GM18517 (cell line): ENCODE results near the gene PLEKHO1.

ENCODE experiments used
- ATAC-seq: cut with Tn5 transposase; IDR thresholded peaks from one replicate; pipeline ENCODE4 v1.9.1; 2021; ENCODE audit warnings: mild to moderate bottlenecking, moderate library complexity; ENCODE audit not compliant: unreplicated experiment

PLEKHO1 gene

DNA sequence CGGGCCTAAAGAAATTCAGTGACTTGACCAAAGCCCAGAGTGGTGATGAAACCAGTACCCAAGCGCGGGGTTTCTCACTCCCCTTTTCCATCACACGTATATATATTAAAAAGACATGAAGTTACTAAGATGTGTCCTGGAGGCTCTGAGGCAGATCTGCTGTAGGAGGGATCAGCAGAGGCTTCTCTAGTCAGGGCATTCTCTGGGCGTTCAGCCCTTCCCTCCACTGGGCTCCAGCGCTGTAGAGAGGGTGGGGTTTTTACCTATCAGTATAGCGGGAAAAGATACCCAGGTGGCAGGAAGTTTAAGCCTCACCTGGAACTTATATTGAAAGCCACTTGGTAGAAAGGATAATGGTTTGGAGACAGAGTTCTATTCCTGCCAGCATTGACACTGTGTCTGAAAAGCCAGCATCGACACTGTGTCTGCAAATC, 862 bp upstream of the PLEKHO1 start:
- no peak for ATAC-seq

DNA sequence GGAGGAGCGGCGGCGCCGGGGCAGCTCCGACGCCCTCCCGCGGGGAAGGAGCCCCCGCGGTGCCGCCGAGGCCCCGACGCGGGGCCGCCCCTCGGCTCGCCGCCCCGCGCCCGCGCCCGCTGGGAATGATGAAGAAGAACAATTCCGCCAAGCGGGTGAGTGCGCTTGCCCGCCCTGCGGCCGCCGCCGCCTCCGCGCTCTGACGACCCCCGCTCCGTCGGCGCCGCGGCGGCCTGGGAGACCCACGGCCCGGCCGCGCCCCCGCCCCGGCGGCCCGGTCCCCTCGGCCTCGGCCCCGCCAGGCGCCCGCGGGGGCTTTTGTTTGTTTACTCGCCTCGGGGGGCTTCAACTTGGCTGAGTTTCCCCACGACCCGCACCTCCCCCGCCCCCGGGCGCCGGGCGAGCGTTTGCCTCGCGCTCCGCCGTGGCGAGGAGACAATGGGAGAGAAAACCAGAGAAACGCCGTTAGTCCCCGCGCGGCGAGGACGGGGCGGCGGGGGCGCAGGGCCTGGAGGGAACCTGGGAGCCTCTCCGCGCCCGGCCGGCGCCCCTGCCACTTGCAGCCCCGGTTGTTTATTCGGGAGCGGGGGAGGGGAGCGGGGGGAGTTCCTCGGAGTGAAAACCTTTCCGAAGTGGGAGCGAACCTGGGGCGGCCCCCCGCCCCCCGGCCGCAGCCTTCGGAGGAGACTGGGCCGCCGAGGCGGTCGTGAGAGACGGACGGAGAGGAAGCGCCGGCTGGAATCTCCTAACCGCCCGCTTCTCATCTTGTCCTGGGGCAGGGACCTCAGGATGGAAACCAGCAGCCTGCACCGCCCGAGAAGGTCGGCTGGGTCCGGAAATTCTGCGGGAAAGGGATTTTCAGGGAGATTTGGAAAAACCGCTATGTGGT, 661 bp downstream of the PLEKHO1 start:
- ATAC-seq, result no peak

DNA sequence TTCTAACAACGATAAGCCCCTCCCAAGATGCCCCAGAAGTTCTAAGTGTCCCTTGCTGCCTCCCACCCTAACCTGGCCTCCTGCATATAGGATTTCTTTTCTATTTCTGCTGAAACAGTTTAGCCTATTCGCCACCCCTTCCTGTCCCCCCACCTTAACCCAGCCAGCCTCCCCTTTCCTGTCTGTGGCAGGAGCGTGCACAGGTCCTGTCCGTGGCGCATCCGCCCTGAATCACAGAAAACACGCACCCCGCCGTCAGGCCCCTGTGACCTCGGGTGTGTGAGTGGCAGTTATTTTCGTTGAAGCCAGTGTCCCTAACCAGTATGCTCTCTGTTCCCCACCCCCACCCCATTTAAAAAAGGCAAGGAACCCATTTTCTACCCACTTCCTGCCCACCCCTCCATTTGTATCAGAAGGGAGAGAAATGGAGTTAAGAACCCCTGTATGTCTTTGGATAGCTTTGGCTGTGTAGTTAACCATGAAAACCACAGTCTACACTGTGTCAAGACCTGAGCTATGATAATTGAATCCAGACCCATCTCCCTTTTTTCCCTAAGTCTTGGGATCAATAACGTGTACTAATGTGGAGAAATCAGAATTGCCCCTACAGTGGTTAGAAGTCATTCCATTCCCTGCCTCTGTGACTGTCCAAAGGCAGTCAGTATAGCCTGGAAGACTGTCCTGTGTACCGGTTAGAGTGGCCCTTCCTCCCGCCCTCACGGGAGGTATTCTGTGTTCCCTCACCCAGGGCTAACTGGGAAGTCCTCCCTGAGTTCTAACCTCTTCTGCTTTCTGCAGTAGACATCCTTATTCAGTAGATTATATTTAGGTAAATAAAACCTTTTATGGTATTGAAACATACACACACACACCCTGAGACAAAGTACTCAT, 1.8 kb downstream of the PLEKHO1 start:
- no peak for ATAC-seq

DNA sequence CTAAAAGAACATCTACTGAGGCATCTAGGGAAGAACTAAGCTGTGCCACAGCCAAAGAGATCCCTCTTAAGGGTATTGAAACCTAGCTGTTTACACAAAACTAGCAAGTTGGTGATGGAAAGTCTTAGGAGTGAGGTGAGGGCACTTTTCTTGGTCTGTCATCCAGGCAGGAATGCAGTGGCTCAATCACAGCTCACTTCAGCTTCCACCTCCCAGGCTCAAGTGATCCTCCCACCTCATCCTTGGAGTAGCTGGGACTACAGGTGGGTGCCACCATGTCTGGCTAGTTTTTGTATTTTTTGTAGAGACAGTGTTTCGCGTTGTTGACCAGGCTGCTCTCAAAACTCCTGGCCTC, 2.4 kb downstream of the PLEKHO1 start:
- ATAC-seq, result no peak

DNA sequence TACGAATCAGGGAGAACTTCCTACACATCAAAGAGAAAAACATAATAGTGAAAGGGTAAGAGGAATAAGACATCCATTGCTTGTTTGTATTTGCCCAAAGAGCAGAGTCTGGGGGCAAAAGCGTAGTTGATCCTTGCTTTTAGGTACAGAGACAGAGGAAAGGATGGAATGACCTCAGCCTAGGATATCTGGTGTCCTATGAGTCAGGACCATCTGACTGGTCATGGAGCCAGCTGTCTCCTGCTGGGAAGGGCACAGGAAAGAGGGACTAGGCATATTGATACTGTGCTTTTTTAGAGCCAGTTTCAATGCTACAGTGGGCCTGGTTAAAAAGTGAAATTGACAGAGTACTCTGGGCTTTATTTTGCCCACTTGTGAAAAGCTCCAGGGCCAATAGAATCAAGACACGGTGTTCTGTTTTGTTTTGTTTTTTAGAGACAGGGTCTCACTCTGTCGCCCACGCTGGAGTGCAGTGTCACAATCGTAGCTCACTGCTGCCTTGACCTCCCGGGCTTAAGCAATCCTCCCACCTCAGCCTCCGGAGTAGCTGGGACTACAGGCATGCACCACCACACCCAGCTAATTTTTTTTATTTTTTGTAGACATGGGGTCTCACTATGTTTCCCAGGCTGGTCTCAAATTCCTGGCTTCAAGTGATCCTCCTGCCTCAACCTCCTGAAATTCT, 3.2 kb downstream of the PLEKHO1 start:
- no peak for ATAC-seq

DNA sequence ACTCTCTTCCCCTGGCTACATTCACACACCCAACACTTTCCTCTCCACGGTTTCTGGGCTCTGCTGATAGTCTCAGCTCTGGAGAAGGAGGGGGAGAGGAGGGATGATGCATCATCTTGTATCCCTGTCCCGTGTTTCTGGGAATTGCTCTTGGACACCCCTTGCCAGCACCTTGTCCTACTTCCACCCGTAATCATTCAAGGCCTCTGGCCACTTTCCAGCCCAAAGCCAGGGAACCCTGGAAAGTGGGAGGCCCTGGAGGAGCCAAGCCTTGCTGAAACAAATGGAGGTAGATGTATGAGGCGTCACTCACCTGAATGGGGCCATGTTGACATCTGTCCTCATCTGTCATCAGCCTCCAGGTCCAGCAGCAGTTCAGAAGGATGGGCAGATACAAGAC, 4.4 kb downstream of the PLEKHO1 start:
- no peak for ATAC-seq

DNA sequence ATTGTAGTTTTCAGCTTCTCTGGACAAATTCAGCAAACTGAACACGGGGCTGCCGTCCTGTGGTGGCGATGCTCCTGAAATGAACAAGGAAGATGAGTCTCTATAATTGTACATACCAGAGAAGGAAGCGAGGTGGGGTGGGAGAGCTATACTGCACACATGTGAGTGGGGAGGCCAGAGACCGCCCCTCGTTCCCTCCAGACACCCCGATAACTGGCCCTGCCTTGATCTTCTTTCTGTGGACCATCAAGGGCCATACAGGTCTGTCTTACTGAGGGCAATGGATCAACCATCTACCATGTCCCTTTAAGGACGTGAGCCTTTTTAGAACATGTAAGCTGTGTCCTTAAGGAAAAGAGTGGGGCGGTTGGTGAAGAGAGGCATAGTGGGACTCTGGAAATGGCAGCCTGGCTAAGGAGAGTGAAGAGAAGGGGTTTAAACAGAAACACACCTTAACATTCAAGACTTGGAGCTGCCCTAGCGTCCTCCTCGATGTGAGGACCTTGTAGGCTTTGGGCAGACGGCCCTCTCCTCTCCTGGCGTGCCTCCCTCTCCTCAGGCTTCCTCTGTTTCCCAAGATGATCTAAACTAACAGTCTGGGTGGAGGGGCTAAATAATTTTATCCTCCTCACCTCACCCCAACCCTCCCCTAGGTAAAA, 5.8 kb downstream of the PLEKHO1 start:
- no peak for ATAC-seq

DNA sequence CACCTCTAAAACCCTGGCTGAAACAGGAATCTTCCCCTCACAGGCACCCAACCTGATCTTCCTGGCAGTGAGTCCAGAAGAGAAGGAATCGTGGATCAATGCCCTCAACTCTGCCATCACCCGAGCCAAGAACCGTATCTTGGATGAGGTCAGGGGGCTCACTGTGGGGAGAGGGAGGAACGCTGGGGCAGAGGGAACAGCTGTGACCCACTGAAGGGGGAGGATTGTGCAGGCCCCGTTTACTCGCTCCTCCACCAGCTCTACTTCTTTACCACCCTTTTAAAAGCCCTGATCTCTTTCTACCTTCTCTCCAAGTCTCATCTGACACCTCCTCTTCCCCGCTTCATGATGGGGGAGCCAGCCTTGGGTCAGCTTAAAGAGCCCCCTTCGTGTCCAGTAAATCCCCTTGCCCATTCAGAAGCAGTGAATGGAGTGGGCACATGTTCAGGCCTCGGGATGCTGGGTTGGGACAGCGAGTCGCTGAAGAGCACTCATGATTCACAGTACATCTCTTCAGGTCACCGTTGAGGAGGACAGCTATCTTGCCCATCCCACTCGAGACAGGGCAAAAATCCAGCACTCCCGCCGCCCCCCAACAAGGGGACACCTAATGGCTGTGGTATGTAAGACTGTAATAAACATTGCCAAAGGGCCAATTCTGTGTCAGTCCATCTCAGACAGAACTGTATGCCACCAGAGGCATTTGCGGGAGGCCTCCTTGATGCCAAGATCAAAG, 7.3 kb downstream of the PLEKHO1 start:
- no peak for ATAC-seq

DNA sequence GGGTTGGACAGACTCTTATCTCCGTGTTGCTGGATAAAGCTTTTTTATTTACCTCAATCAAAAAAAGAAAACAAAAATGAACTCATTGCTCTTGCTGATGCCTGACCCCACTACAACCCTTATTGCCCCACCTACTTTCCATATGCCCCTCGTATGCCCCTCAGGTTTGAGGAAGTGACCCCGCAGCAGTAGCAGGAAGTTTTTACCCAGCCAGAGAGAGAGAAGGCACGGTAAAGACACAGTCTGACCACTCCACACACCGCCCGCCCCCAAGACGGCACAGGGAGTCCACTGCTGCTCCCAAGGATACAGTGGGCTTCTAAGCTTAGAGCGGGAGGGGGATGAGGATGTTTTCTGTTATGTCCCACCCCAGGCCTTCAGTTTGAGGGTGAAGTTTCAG, 9.8 kb downstream of the PLEKHO1 start:
- ATAC-seq, result no peak

DNA sequence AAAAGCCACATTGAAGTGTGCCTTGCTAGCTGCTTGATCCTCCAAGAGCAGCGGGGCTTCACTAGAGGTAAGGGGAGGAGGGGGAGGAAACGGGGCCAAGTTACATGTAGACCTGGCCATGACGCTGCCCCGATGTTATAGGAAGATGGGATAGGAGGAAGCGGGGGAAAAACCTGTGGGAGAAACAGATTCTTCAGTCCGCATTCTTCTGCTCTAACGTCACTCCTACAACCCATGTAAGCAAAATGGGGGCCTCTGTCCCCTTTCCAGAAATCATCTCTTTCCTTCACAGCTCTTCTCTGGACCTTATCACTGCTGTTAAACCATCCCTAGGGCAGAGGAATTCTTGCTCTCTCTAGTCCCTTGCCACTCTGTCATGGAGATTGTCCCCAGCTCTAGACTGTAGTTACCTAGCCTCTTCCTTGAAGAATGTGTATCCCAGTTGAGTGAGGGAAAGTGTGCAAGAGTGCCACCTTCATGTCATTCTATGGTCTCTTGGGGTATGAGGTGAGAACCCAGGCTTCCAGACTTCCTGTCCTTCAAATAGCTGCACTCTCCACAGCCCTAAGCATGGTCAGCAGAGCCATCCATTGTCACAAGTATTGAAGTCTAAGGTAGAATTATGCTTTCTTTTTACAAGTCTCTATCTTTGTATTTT, 11.4 kb downstream of the PLEKHO1 start:
- ATAC-seq, result no peak

DNA sequence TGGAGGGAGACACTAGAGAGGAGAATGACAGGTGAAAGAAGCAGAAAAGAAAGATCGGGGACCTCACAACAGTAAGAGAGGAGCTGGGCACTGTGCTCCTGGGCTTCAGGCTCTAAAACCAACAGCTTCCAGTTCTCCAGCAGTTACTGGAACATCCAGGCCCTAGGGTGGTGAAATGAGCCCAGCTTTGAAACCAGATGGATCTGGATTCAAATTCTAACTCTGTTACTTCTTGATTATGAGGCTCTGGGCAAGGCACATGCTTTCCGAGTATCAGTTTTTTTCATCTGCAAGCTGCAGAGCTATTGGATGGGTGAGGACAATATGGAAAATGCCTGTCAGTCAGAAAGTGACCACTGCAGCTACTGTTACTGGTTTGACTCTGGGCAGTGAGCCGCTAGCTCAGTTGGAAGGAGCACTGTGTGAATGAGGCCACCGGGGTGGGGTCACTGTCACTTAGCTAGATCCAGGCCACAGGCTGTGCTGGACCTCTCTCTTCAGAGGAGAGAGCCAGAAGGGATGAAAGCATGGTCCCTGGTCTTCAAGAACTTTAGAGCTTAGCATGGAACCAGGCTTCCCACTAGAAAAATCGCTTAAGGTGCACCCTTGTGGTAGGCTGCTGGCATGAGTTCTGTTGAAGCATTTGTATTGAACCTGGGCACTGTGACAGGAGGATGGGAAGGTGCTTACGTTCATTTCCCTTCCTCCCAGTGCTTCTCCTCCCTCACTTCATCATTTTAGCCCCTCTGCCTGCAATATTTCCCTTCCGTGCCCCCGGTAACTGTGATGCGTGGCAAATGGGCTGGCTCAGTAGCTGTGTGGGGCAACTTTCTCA, 12.2 kb downstream of the PLEKHO1 start:
- ATAC-seq, result no peak

DNA sequence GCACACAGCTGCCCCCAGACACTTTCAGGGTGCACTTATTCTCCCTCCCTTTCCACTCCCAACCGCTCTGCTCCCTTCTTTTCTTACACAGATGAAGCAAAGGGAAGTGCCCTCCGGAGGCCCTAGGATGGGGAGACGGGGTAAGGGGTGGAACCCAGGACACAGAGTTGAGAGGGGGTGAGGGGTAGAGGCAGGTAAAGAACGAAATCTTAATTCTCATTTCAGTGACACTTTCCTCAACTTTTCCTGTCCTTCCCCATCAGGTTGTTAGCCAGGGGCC, 12.8 kb downstream of the PLEKHO1 start:
- no peak for ATAC-seq

DNA sequence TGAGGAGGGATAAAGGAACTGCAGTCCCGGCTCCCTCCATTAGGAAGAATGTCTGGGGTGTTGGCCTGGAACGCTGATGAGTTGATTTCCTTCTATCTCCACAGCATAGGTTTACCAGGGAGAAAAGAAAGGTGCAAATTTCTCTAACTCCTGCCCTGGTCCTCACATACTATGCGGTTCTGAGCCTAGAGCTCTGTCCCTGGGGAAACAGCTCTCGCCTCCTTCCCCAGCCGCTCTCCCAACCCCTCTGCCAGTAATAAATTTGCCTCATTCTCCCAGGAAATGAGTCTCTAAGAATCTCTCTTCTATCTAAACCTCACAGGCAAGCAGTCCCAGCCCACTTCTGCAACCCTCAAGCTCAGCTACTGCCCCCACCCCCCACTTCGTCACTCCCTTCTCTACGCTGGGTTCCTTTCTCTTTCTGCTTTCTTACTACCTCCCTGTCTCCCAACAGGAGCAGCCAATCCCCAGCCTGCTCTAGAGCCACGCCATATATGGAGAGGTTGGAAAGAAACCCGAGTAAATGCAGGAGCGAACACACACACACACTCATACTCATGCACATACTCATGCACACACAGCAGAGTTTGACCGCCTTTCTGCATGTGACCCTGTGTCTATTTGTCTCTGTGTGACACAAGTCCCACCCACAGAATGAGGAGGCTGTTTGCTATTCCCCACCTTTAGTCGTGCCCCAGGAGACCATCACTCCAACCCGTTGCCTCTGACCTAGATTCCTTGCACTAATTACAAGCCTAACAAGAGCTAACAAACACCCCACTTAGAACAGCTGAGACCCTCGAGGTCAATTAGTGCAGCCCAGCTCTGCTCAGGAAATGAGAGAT, 13.4 kb downstream of the PLEKHO1 start:
- ATAC-seq, result no peak

DNA sequence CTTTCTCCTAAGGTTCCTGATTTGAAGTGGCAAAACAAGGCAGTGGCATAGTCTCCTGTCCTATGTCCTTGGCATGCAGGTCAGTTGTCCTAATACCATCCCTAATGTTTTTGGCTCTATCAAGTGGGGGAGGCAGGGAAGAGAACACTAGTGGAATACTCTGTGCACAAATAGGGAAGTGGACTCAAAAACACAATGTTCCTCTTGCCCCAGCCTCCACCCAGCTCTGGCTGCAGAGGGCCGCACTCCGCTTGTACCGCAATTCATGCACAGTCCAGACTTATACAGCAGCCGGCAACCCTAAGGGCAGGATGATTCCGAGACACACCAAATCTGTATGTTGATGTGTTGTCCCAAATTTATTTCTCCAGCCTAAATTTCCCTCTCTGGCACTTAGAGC, 14.5 kb downstream of the PLEKHO1 start:
- no peak for ATAC-seq

DNA sequence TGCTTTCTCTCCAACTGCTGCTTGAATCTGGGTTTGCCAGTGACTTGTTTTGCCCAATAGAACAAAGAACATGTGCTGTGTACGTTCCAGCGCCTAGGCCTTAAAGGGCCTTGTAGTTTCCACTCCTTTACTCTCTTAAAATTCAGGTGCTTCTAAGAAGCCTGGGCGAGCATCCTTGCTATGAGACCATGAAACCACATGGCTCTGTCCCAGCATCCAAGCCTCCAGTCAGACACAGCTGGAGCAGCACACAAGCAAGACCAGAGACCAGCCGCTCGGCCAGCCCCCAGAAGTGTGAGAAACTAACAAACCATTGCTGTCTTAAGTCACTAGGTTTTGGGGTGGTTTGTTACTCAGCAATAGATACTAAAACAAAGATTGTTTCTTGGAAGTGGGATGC, 15.1 kb downstream of the PLEKHO1 start:
- ATAC-seq, result no peak

DNA sequence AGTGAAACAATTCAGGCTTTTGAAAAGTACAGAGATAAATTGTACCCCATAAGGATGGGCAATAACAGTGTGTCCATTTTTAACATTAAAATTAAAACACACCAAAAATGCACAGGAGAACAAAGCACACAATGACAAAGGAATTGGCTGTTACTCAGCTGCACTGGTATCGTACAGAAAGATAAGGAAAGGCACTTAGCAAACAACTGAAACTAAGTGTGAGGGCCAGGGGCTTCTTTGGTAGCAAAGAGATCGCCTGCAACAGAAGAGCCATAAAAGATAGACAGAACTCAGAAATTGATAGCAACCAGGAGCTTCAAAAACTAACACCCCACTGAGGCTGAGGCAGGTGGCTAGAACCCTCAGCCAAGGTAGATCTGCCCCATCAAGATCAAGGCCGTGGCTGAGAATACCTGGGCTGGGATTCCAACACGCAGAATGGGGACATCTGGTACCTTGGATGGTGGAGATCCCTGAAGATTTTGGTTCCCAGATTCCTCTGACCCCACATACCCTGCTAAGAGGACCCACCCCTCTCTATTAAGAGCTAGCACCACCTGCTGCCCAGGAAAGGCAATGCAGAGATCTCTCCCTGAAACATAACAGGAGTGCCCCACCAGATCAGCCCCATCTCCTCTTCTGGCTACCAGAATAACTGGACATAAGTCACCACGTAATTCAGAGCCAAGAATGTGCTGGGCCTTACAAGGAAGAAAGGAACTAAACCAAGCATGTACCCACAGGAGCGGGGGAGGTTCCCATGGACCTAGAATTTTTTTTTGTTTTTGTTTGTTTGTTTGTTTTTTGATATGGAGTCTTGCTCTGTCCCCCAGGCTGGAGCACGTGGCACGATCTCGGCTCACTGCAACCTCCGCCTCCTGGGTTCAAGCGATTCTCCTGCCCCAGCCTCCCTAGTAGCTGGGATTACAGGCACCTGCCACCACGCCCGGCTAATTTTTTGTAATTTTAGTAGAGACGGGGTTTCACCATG, 16.2 kb downstream of the PLEKHO1 start:
- no peak for ATAC-seq
